Loucy (cell line): Measurements from ENCODE around the gene PPM1N.

ENCODE experiments used
- H2AFZ ChIP-seq: fragments of 200-600 bp; sonication (generic); 2 replicates; pipeline ENCODE4 v1.6.0; 2016; ENCODE audit warnings: antibody characterized with exemption, mild to moderate bottlenecking, low read length, moderate library complexity
- H3F3A ChIP-seq: fragments of 200-600 bp; 2 replicates; pipeline ENCODE4 v1.6.0; 2016; ENCODE audit warnings: antibody characterized with exemption, low read depth, mild to moderate bottlenecking
- H3K27me3 ChIP-seq: fragments of 200-600 bp; sonication (generic); 2 replicates; pipeline ENCODE4 v1.6.1; 2014; ENCODE audit warnings: low read length, mild to moderate bottlenecking; ENCODE audit not compliant: insufficient read depth, poor library complexity, severe bottlenecking
- H3K36me3 ChIP-seq: fragments of 200-600 bp; sonication (generic); 2 replicates; pipeline ENCODE4 v1.6.1; 2016; ENCODE audit warnings: low read length; ENCODE audit not compliant: insufficient read depth
- H3K4me1 ChIP-seq: fragments of 200-600 bp; sonication (generic); 2 replicates; pipeline ENCODE4 v1.5.1; 2014; ENCODE audit warnings: low read length, mild to moderate bottlenecking; ENCODE audit not compliant: insufficient read depth, poor library complexity, severe bottlenecking
- H3K4me2 ChIP-seq: fragments of 200-600 bp; sonication (generic); 2 replicates; pipeline ENCODE4 v1.6.0; 2014; ENCODE audit warnings: antibody characterized with exemption, low read length, low read depth, mild to moderate bottlenecking; ENCODE audit not compliant: poor library complexity, severe bottlenecking
- H3K4me3 ChIP-seq: fragments of 200-600 bp; sonication (generic); 2 replicates; pipeline ENCODE4 v1.5.1; 2014; ENCODE audit warnings: low read length, mild to moderate bottlenecking, mixed read lengths; ENCODE audit not compliant: poor library complexity, severe bottlenecking
- H3K79me2 ChIP-seq: fragments of 200-600 bp; sonication (generic); 2 replicates; pipeline ENCODE4 v1.6.1; 2014; ENCODE audit warnings: low read length; ENCODE audit not compliant: insufficient read depth
- H3K9ac ChIP-seq: fragments of 200-600 bp; sonication (generic); 2 replicates; pipeline ENCODE4 v1.6.0; 2014; ENCODE audit warnings: mild to moderate bottlenecking, low read depth, low read length, moderate library complexity; ENCODE audit not compliant: poor library complexity, severe bottlenecking
- H3K9me2 ChIP-seq: fragments of 200-600 bp; sonication (generic); replicated peaks from 2 replicates; pipeline ENCODE4 v1.6.1; 2016; ENCODE audit warnings: low read depth, low read length, mixed read lengths
- H3K9me3 ChIP-seq: fragments of 200-600 bp; sonication (generic); 2 replicates; pipeline ENCODE4 v1.6.1; 2014; ENCODE audit warnings: mild to moderate bottlenecking, antibody characterized with exemption, low read length, low read depth; ENCODE audit not compliant: insufficient read depth
- H4K20me1 ChIP-seq: fragments of 200-600 bp; sonication (generic); 2 replicates; pipeline ENCODE4 v1.6.0; 2014; ENCODE audit warnings: antibody characterized with exemption, low read length, mild to moderate bottlenecking; ENCODE audit not compliant: insufficient read depth, poor library complexity, severe bottlenecking
- EZH2phosphoT487 ChIP-seq: fragments of 200-600 bp; IDR thresholded peaks from 2 replicates; pipeline ENCODE4 v1.6.1; 2018; ENCODE audit warnings: antibody characterized with exemption, mild to moderate bottlenecking, moderate library complexity, borderline replicate concordance
- TF ChIP-seq, protein P1 (sequence below): fragments of 200-600 bp; sonication (generic); conservative IDR thresholded peaks from 2 replicates; pipeline ENCODE4 v1.5.1; 2014; ENCODE audit warnings: mild to moderate bottlenecking, antibody characterized with exemption, low read length

The PPM1N gene

DNA sequence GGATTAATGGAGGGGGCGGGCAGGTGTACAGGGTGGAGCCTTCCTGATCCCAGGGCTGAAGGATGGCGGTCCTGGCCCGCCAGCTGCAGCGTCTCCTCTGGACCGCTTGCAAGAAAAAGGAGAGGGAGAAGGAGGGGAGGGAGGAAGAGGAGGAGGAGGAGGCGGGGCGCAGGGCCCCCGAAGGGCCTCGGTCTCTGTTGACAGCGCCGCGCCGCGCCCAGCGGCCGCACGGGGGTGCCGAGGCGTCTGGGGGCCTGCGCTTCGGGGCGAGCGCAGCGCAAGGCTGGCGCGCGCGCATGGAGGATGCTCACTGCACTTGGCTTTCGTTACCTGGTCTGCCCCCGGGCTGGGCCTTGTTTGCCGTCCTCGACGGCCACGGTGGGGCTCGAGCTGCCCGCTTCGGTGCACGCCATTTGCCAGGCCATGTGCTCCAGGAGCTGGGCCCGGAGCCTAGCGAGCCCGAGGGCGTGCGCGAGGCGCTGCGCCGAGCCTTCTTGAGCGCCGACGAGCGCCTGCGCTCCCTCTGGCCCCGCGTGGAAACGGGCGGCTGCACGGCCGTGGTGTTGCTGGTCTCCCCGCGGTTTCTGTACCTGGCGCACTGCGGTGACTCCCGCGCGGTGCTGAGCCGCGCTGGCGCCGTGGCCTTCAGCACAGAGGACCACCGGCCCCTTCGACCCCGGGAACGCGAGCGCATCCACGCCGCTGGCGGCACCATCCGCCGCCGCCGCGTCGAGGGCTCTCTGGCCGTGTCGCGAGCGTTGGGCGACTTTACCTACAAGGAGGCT lies at the start of gene PPM1N:
Gene PPM1N, plus strand, starts transcription at position 33 of the 785 bp plus-strand sequence. Its CDS starts 30 bp downstream, at position 63.
- H3K27me3 ChIP-seq = no peaks in the 10 kb centered on the region
- H3K4me2 ChIP-seq = peak within 1 kb of the TSS; percentile 93
- no peaks in the 10 kb centered on the region for H3F3A ChIP-seq
- H3K9me2 ChIP-seq = no peaks in the 10 kb centered on the region
- H3K4me3 ChIP-seq = peak within 1 kb of the TSS; percentile 79
- no peaks in the 10 kb centered on the region for H3K79me2 ChIP-seq
- no peaks in the 10 kb centered on the region for H3K36me3 ChIP-seq
- peaks cover 4% of the 10 kb centered on the region for H3K4me1 ChIP-seq
- H3K9ac ChIP-seq = peak within 1 kb of the TSS; percentile 71
- H2AFZ ChIP-seq = peak within 1 kb of the TSS; percentile 93
- peaks cover 7% of the 10 kb centered on the region for H4K20me1 ChIP-seq
- TF ChIP-seq, protein P1, sequence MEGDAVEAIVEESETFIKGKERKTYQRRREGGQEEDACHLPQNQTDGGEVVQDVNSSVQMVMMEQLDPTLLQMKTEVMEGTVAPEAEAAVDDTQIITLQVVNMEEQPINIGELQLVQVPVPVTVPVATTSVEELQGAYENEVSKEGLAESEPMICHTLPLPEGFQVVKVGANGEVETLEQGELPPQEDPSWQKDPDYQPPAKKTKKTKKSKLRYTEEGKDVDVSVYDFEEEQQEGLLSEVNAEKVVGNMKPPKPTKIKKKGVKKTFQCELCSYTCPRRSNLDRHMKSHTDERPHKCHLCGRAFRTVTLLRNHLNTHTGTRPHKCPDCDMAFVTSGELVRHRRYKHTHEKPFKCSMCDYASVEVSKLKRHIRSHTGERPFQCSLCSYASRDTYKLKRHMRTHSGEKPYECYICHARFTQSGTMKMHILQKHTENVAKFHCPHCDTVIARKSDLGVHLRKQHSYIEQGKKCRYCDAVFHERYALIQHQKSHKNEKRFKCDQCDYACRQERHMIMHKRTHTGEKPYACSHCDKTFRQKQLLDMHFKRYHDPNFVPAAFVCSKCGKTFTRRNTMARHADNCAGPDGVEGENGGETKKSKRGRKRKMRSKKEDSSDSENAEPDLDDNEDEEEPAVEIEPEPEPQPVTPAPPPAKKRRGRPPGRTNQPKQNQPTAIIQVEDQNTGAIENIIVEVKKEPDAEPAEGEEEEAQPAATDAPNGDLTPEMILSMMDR = no peak
- TF ChIP-seq EZH2phosphoT487 = no peak
- no peaks in the 10 kb centered on the region for H3K9me3 ChIP-seq

- H3K4me3 ChIP-seq = no peak overlapping the region
- H3K4me2 ChIP-seq = no peak overlapping the region
- TF ChIP-seq EZH2phosphoT487 = no peak
- TF ChIP-seq, protein P1 = no peak
- no peaks in the 10 kb centered on the region for H3K79me2 ChIP-seq
- no peaks in the 10 kb centered on the region for H3K27me3 ChIP-seq
- no peaks in the 10 kb centered on the region for H3K9me2 ChIP-seq
- H3K36me3 ChIP-seq = no peaks in the 10 kb centered on the region
- H3K9me3 ChIP-seq = no peaks in the 10 kb centered on the region
- H3K4me1 ChIP-seq = peaks cover 15% of the 10 kb centered on the region
- no peaks in the 10 kb centered on the region for H4K20me1 ChIP-seq
- H3F3A ChIP-seq = peaks cover 7% of the 10 kb centered on the region; the same call in 1 of the 2 replicates
- H2AFZ ChIP-seq = no peak overlapping the region
- no peak overlapping the region for H3K9ac ChIP-seq
Observed at GRCh38 chr19:45448887-45449299, 49.4 kb upstream of the PPM1N start.

DNA sequence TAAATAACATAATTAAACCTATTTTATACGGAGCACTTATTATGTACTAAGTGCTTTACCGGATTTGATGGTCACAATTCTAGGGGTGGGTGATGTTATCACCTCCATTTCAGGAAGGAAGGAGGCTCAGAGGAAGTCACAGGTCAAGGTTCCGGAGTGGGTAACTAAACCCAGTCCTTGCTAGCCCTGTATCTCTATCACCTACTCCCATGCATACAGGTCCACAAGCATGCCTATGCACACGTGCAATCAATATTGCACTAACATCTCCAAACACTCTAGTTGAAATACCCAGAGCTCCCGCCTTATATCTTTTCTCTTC lies 48.3 kb upstream of the PPM1N start:
- no peaks in the 10 kb centered on the region for H3K79me2 ChIP-seq
- TF ChIP-seq, protein P1 = no peak
- TF ChIP-seq EZH2phosphoT487 = no peak
- H3F3A ChIP-seq = peaks cover 7% of the 10 kb centered on the region; the same call in 1 of the 2 replicates
- no peaks in the 10 kb centered on the region for H3K36me3 ChIP-seq
- H3K9me3 ChIP-seq = no peaks in the 10 kb centered on the region
- H2AFZ ChIP-seq = peak overlapping the region; percentile 78
- no peaks in the 10 kb centered on the region for H4K20me1 ChIP-seq
- peak overlapping the region; percentile 78 for H3K4me3 ChIP-seq
- peaks cover 15% of the 10 kb centered on the region for H3K4me1 ChIP-seq
- peak overlapping the region; percentile 63 for H3K9ac ChIP-seq
- peak overlapping the region; percentile 98 for H3K4me2 ChIP-seq
- H3K27me3 ChIP-seq = no peaks in the 10 kb centered on the region
- H3K9me2 ChIP-seq = no peaks in the 10 kb centered on the region
